Urinary bladder (tissue), 4 donors: ENCODE data around the gene CHRNE. TPM values are rescaled to one million over a fixed set of nuclear protein-coding genes. Genes with fewer than 3 reads are reported as not detected.

ENCODE experiments used
- DNase-seq: peaks from one replicate; pipeline ENCODE4 v3.0.0-alpha.2; 2015; ENCODE audit errors: extremely low spot score
- H3K27ac ChIP-seq: one replicate; pipeline ENCODE4 v1.5.1; 2013; ENCODE audit warnings: low read depth, mild to moderate bottlenecking, moderate library complexity
- H3K36me3 ChIP-seq: one replicate; pipeline ENCODE4 v1.6.1; 2013; ENCODE audit warnings: mild to moderate bottlenecking, moderate library complexity; ENCODE audit not compliant: insufficient read depth
- H3K4me1 ChIP-seq: one replicate; pipeline ENCODE4 v1.6.1; 2013; ENCODE audit warnings: mild to moderate bottlenecking, moderate library complexity; ENCODE audit not compliant: insufficient read depth
- H3K4me3 ChIP-seq: one replicate; pipeline ENCODE4 v1.5.1; 2013; ENCODE audit warnings: low read depth, low read length
- WGBS: extraction: QIAGEN DNeasy Blood & Tissue Kit; methylation state at CpG from one replicate; pipeline ENCODE4 v1.1.7; 2013; 5-methylcytosine and 5-hydroxymethylcytosine counted together
- polyA plus RNA-seq: library from polyadenylated mRNA; stranded (reverse); fragments of 200-250 nt; gene quantifications from one replicate; pipeline ENCODE4 v1.2.3, GENCODE V29; 2013
- total RNA-seq: library from RNA; depleted of rRNA; stranded (reverse); fragments of >200 nt; gene quantifications from one replicate; pipeline ENCODE4 v1.2.3, GENCODE V29; 2014
- donor health status: healthy with polysubstance abuse.
- donor health status: healthy.

CHRNE gene
- total and polyA plus RNA-seq, 2 donors = 0.79 TPM

GRCh38 chr17:4895657-4896331, 7.1 kb downstream of the CHRNE start:
- 74% methylated on average over 27 of the region's 27 CpGs for WGBS
- DNase-seq = no peak
- H3K36me3 ChIP-seq = peaks cover 3% of the 10 kb centered on the region
- H3K4me3 ChIP-seq = no peak overlapping the region
- H3K27ac ChIP-seq = no peak overlapping the region
- H3K4me1 ChIP-seq = no peaks in the 10 kb centered on the region

- 94% methylated on average over 13 of the region's 13 CpGs for WGBS
- Histone ChIP-seq H3K27ac (no peak overlapping the region), H3K36me3 (peaks cover 3% of the 10 kb centered on the region), H3K4me1 (no peaks in the 10 kb centered on the region), H3K4me3 (no peak overlapping the region)
- no peak for DNase-seq
Measured at GRCh38 chr17:4895121-4895520, 7.8 kb downstream of the CHRNE start.

- 88% methylated on average over 31 of the region's 31 CpGs for WGBS
- Histone ChIP-seq H3K36me3 (peaks cover 3% of the 10 kb centered on the region), H3K4me3 (no peak overlapping the region), H3K4me1 (no peaks in the 10 kb centered on the region), H3K27ac (no peak overlapping the region)
- DNase-seq = no peak
Measured at GRCh38 chr17:4893721-4894560, 9.0 kb downstream of the CHRNE start.

- Histone ChIP-seq H3K4me3 (no peak overlapping the region), H3K36me3 (peaks cover 3% of the 10 kb centered on the region), H3K4me1 (no peaks in the 10 kb centered on the region), H3K27ac (no peak overlapping the region)
- 91% methylated on average over 18 of the region's 18 CpGs for WGBS
- DNase-seq = no peak
Measured at GRCh38 chr17:4893272-4893671, 9.6 kb downstream of the CHRNE start.

- H3K4me3 ChIP-seq = no peak overlapping the region
- DNase-seq = no peak
- no peak overlapping the region for H3K27ac ChIP-seq
- WGBS = 84% methylated on average over 23 of the region's 23 CpGs
- H3K4me1 ChIP-seq = no peaks in the 10 kb centered on the region
- H3K36me3 ChIP-seq = peaks cover 3% of the 10 kb centered on the region
Measured at GRCh38 chr17:4892499-4893221, 10.2 kb downstream of the CHRNE start.

- H3K4me1 ChIP-seq = no peaks in the 10 kb centered on the region
- peaks cover 3% of the 10 kb centered on the region for H3K36me3 ChIP-seq
- no peak for DNase-seq
- no peak overlapping the region for H3K27ac ChIP-seq
- WGBS = 94% methylated on average over 42 of the region's 42 CpGs
- no peak overlapping the region for H3K4me3 ChIP-seq
Measured at GRCh38 chr17:4891411-4892410, 11.2 kb downstream of the CHRNE start.

GRCh38 chr17:4887581-4887980, 15.3 kb downstream of the CHRNE start:
- H3K27ac ChIP-seq = no peak overlapping the region
- no peak overlapping the region for H3K4me3 ChIP-seq
- WGBS = 92% methylated on average over 18 of the region's 18 CpGs
- no peaks in the 10 kb centered on the region for H3K36me3 ChIP-seq
- DNase-seq = no peak
- H3K4me1 ChIP-seq = no peaks in the 10 kb centered on the region

- WGBS = 93% methylated on average over 12 of the region's 12 CpGs
- Histone ChIP-seq H3K27ac (no peak overlapping the region), H3K4me1 (no peaks in the 10 kb centered on the region), H3K36me3 (no peaks in the 10 kb centered on the region), H3K4me3 (no peak overlapping the region)
- no peak for DNase-seq
Measured at GRCh38 chr17:4886830-4887229, 16.1 kb downstream of the CHRNE start.

- H3K4me1 ChIP-seq = no peaks in the 10 kb centered on the region
- H3K27ac ChIP-seq = no peak overlapping the region
- WGBS = 94% methylated on average over 4 of the region's 4 CpGs
- DNase-seq = no peak
- no peaks in the 10 kb centered on the region for H3K36me3 ChIP-seq
- H3K4me3 ChIP-seq = no peak overlapping the region
Measured at GRCh38 chr17:4884489-4884888, 18.4 kb downstream of the CHRNE start.

- no peaks in the 10 kb centered on the region for H3K36me3 ChIP-seq
- H3K4me3 ChIP-seq = no peak overlapping the region
- DNase-seq = no peak
- 39% methylated on average over 9 of the region's 9 CpGs for WGBS
- H3K27ac ChIP-seq = no peak overlapping the region
- H3K4me1 ChIP-seq = no peaks in the 10 kb centered on the region
Measured at GRCh38 chr17:4881761-4882555, 20.9 kb downstream of the CHRNE start.

GRCh38 chr17:4880857-4881256, 22.0 kb downstream of the CHRNE start:
- Histone ChIP-seq H3K4me1 (no peaks in the 10 kb centered on the region), H3K4me3 (no peak overlapping the region), H3K36me3 (no peaks in the 10 kb centered on the region), H3K27ac (no peak overlapping the region)
- DNase-seq = no peak
- WGBS = 81% methylated on average over 15 of the region's 15 CpGs

- Histone ChIP-seq H3K36me3 (no peaks in the 10 kb centered on the region), H3K4me3 (no peak overlapping the region), H3K27ac (no peak overlapping the region), H3K4me1 (no peaks in the 10 kb centered on the region)
- WGBS = 83% methylated on average over 4 of the region's 4 CpGs
- no peak for DNase-seq
Measured at GRCh38 chr17:4879601-4880000, 23.3 kb downstream of the CHRNE start.
